HG02938 (cell line): ENCODE results near the gene PPP1R3D.
"Not testable (repeated sequence)": the region's sequence is repeated elsewhere in the genome, so short reads cannot be mapped to it uniquely, and the experiment has no call there.

Experiments used
- ATAC-seq: cut with Tn5 transposase; IDR thresholded peaks from one replicate; pipeline ENCODE4 v1.9.1; 2021; ENCODE audit warnings: mild to moderate bottlenecking, moderate library complexity; ENCODE audit not compliant: unreplicated experiment

Gene PPP1R3D

DNA sequence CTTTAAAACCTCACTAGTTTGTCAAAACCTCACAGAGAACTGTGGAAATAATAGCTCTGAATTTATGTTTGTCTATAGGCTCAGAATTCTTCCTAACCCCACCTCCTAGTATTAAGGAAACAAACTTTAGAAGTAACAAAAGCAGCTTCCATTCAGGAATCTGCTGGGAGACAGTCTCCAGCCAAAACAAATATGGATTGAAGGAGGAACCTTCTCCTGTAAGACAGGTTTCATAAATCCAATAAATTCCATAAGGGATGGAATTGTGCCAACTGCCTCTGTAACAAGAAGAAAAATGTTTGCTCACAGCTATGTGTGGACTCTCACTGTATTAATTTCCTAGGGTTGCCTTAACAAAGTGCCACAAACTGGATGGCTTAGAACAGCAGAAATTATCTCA is 14.2 kb downstream of the PPP1R3D start:
- ATAC-seq = no peak

DNA sequence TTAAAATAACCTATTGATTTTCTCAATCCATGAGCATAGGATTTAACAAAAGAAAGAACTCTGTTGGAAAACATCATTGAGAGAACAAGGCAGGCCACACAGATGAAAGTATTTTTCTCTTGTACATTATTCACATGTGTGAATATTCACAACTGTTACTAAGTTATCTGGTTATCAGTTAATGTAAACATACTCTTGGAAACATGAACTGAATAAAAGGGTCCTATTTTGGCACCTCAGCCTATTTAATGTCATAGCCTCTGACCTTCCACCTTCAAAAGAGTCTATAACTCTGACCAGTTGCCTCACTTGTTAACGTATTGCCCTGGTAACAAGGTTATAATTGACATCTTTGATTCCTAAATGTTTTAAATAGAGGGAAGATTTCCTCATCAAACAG is 14.7 kb downstream of the PPP1R3D start:
- ATAC-seq = no peak

DNA sequence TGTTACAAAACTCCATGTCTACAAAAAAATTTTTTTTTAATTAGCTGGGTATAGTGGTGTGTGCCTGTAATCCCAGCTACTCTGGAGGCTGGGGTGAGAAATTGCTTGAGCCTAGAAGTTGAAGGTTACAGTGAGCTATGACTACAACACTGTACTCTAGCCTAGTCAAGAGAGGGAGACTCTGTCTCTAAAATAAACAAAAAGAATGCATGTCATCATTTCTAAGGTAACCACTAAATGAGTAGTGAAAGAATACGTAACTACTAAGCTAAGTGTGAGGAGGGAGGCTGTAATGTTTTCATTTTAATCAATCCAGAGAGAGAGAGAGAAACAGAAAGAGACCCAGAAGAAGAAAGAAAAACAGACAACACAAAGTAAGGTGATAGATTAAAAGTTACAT is 16.6 kb downstream of the PPP1R3D start:
- ATAC-seq = no peak

DNA sequence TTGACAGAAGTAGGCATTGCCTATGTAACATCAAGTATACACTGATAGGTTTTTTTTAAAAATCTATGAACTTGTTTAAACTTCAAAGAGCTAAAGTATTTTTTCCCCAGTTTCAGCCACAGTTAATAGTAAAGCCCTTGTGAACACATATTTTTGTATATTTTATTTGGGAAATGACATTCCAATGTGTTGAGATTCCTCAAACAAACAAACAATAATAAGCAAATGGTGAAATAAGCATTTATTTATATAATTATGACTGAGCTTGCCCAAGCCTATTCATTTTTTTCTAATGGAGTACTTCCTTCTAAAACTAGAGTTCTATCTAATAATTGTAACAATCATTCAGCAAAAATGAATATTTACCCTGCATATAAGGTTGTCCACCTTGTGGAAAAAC is 19.2 kb downstream of the PPP1R3D start:
- no peak for ATAC-seq

DNA sequence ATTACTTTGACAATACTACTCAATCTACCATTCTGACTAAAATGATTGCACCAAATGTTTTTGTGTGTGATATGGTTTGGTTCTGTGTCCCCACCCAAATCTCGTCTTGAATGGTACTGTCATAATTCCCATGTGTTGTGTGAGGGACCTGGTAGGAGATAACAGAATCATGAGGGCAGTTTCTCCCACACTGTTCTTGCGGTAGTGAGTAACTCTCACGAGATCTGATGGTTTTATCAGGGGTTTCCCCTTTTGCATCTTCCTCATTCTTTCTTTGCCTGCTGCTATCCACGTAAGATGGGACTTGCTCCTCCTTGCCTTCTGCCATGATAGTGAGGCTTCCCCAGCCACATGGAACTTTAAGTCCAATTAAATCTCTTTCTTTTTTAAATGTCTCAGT is 27.5 kb downstream of the PPP1R3D start:
- no peak for ATAC-seq

DNA sequence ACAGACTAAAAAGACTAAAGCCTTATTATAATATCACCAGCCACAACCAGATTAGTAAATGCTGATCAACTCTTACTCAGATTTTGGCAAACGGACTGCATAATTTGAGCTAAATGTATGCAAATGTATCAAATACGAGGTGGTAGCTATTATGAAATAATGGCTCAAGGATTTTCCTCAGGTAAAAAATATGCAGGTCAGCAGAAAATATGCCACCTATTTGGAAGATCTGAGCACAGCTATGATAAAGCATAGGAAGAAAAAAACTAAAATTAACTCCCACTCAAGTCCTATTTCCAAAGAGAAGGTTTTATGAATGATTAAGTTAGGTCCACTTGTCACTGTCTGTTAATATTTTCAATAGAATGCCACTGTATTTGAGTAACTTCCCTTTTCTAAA is 29.1 kb downstream of the PPP1R3D start:
- no peak for ATAC-seq

DNA sequence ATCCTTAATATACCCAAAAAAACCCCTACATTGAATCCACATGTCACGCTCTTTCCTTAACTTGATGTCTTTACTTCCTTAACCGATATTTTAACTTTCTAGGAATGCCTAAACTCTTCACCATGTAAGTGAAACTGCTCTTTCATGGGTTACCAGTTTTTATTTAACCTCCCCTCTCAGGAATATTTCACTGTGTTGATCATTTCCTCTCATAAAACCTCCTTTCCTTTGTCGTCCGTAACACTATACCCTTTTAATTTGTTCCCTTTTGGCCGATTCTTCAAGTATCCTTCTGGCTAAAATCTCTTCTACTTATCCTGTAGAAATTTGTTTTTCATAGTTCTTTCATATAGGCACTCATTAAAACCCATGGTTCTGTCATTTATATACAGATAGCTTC is 31.2 kb downstream of the PPP1R3D start:
- no peak for ATAC-seq

DNA sequence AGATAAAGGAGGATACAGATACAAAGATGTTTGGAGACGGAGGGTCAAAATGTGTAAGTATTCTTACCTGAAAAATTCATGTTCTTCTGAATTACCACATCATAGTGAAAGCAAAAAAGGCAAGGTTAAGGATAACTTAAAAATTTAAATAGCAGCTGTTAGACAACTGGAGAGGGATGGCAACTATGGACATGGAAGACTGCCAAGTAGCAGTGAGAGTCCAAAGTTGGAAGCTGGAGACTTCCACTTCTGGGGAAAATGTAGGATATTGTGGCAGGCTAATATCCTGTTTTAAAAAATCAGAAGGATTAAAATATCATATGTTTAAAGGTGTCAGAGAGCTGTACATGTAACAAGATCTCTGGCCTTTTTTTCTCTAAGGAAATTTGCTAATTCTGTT is 36.5 kb downstream of the PPP1R3D start:
- no peak for ATAC-seq

DNA sequence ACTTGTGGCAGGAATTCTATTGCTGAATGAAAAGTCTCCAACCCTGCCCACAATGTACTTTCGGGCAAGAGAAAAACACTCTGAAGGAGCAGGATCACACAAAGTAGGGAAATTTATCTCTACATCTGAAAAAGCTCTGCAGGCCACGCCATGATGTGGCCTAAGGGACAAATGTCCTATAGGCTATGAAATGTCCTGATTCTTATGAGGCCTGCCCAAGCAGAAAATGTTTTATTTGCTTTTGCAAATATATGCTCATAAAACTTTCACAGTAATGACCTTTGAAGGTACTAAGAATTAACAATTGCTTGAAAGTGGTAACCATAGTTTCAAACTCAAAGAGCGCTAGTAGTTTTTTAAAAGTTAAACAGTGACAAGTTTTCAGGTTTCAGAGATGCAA is 37.6 kb downstream of the PPP1R3D start:
- no peak for ATAC-seq

DNA sequence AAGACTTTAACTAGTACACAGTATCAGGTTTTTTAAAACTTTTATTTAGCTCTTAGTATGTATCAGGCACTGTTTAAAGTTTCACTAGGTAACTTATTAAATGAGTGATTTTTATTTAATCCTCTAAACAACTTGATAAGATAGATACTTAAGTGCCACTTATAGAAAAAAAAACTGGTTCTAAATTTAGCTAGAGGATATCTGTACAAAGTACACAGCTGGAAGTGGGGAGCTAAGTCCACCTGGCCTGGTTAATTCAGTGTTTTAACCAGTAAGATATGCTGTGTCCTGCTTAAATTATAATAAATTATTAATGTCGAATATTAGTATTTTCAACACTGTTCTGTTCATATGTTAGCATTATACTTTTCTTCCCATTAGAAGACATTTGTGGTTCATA is 44.2 kb downstream of the PPP1R3D start:
- ATAC-seq = no peak

DNA sequence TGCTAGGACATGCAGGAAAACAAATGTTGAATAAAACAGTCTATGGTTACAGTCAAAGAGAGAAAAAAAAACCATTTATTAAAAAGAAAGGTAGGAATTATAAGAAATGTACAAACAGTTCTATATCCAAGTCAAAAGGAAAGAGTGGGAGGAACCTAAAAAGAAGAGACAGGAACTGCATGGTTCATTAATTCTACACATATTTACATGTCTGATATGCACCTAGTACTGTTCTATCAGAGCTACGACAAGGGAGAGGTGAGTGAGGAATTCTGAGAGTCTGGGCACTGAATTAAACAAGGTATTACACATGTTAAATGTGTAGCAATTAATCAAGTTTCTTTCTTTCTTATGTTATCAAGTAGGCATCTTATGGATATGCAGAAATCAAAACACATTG is 48.5 kb downstream of the PPP1R3D start:
- no peak for ATAC-seq

DNA sequence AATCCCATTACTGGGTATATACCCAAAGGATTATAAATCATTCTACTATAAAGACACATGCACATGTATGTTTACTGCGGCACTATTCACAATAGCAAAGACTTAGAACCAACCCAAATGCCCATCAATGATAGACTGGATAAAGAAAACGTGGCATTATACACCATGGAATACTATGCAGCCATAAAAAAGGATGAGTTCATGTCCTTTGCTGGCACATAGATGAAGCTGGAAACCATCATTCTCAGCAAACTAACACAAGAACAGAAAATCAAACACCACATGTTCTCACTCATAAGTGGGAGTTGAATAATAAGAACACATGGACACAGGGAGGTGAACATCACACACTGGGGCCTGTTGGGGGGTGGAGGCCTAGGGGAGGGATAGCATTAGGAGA is 50.1 kb downstream of the PPP1R3D start:
- not testable (repeated sequence) for ATAC-seq

DNA sequence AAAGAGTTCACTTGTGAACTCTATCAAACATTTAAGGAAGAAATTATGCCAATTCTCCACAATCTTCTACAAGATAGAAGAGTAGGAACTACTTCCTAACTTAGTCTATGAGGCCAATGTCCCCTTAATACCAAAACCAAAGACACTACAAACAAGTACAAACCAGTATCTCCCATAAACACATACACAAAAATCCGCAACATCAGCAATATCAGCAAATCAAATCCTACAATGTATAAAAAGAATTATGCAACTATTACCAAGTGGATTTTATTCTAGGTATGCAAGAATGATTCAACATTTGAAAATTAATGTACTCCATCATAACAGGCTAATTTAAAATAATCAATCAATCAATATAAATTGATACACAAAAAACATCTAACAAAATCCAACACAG is 52.1 kb downstream of the PPP1R3D start:
- no peak for ATAC-seq
